WTC11 (cell line): Measurements from ENCODE around the gene TTI1.
A peak's percentile ranks its signal among the peaks of the same experiment; 100 is the strongest.

Experiments used
- CREM ChIP-seq: sonication (generic); formaldehyde crosslinking; IDR thresholded peaks from 2 replicates; pipeline ENCODE4 v1.8.1; 2022; ENCODE audit warnings: mild to moderate bottlenecking, missing genetic modification reagents, moderate library complexity
- GABPB1 ChIP-seq: sonication (generic); formaldehyde crosslinking; IDR thresholded peaks from 2 replicates; pipeline ENCODE4 v1.8.1; 2023; ENCODE audit warnings: mild to moderate bottlenecking, missing genetic modification reagents
- IRF1 ChIP-seq: sonication (generic); formaldehyde crosslinking; IDR thresholded peaks from 2 replicates; pipeline ENCODE4 v1.8.0; 2023; ENCODE audit warnings: missing genetic modification reagents
- IRF2 ChIP-seq: sonication (generic); formaldehyde crosslinking; IDR thresholded peaks from 2 replicates; pipeline ENCODE4 v1.8.0; 2022; ENCODE audit warnings: low read depth, missing genetic modification reagents, borderline replicate concordance
- NFYB ChIP-seq: sonication (generic); formaldehyde crosslinking; conservative IDR thresholded peaks from 2 replicates; pipeline ENCODE4 v1.8.0; 2022; ENCODE audit warnings: low read depth, missing genetic modification reagents
- NR3C1 ChIP-seq: sonication (generic); formaldehyde crosslinking; conservative IDR thresholded peaks from 2 replicates; pipeline ENCODE4 v1.8.1; 2023; ENCODE audit warnings: low read depth, mild to moderate bottlenecking, missing genetic modification reagents
- OVOL2 ChIP-seq: fragments of 250-450 bp; sonication (Bioruptor Pico); IDR thresholded peaks from 2 replicates; pipeline ENCODE4 v1.9.0; 2021; ENCODE audit warnings: mild to moderate bottlenecking, borderline replicate concordance
- SP1 ChIP-seq: sonication (generic); formaldehyde crosslinking; conservative IDR thresholded peaks from 2 replicates; pipeline ENCODE4 v1.8.1; 2022; ENCODE audit warnings: missing genetic modification reagents
- ZNF121 ChIP-seq: sonication (generic); formaldehyde crosslinking; IDR thresholded peaks from 2 replicates; pipeline ENCODE4 v1.8.0; 2023; ENCODE audit warnings: missing genetic modification reagents
- TF ChIP-seq, protein P1 (sequence below): fragments of 200-600 bp; IDR thresholded peaks from 2 replicates; pipeline ENCODE4 v1.8.0; 2022; ENCODE audit warnings: antibody characterized with exemption
- TF ChIP-seq, protein P2 (sequence below): sonication (generic); formaldehyde crosslinking; IDR thresholded peaks from 2 replicates; pipeline ENCODE4 v1.8.0; 2023; ENCODE audit warnings: missing genetic modification reagents, mild to moderate bottlenecking, borderline replicate concordance
- TF ChIP-seq, protein P3 (sequence below): sonication (generic); formaldehyde crosslinking; IDR thresholded peaks from 2 replicates; pipeline ENCODE4 v1.8.0; 2022; ENCODE audit warnings: missing genetic modification reagents

DNA sequence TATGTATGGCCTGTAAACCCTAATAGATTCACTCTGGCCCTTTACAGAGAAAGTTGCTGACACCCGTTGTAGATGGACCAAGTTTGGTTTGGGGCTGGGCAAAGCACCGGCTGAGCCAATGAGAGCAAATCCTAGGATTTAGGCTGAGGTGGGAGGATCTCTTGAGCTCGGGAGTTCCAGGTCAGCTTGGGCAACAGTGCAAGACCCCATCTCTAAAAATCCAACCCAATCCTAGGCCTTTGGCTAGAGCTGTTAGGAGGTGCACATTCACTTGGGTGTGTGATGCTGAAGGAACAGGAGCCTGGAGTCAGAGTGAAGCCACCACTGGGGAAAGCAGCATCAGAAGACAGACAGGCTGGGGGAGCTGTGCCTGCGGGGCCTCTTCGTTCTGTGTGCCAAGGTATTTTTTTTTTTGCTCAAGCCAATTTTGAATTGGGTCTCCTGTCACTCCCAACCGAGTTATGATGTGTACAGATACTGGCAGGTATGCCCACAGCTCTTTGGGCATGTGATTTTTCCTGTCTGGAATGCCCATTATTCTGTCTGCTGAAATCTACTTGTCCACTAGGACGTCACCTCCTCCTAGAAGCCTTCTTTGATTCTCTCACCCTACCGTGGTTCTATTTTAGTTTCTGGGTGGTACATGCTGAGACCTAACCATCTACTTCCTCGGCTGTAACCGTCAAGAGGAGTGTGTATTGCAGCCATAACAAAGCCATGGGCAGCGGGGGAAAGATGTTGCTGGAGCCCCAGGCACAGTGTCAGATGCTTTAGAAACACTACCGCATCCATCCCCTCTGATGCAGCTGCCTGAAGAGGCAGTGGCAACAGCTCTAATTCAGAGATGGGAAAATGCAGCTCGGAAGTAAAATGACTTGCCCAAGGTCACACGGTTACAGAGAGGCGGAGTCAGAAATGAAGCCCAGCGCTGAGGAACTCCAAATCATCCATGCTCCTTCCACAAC lies 54.0 kb downstream of the TTI1 start:
- no peak for TF ChIP-seq IRF1 (CRISPR knock-in tag)
- TF ChIP-seq, protein P1, sequence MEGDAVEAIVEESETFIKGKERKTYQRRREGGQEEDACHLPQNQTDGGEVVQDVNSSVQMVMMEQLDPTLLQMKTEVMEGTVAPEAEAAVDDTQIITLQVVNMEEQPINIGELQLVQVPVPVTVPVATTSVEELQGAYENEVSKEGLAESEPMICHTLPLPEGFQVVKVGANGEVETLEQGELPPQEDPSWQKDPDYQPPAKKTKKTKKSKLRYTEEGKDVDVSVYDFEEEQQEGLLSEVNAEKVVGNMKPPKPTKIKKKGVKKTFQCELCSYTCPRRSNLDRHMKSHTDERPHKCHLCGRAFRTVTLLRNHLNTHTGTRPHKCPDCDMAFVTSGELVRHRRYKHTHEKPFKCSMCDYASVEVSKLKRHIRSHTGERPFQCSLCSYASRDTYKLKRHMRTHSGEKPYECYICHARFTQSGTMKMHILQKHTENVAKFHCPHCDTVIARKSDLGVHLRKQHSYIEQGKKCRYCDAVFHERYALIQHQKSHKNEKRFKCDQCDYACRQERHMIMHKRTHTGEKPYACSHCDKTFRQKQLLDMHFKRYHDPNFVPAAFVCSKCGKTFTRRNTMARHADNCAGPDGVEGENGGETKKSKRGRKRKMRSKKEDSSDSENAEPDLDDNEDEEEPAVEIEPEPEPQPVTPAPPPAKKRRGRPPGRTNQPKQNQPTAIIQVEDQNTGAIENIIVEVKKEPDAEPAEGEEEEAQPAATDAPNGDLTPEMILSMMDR = no peak
- TF ChIP-seq IRF2 = no peak
- TF ChIP-seq GABPB1 = no peak
- TF ChIP-seq OVOL2 = no peak
- no peak for TF ChIP-seq CREM (CRISPR knock-in tag)
- TF ChIP-seq NR3C1 (CRISPR knock-in tag) = no peak
- no peak for TF ChIP-seq SP1 (CRISPR knock-in tag)
- TF ChIP-seq, protein P2, sequence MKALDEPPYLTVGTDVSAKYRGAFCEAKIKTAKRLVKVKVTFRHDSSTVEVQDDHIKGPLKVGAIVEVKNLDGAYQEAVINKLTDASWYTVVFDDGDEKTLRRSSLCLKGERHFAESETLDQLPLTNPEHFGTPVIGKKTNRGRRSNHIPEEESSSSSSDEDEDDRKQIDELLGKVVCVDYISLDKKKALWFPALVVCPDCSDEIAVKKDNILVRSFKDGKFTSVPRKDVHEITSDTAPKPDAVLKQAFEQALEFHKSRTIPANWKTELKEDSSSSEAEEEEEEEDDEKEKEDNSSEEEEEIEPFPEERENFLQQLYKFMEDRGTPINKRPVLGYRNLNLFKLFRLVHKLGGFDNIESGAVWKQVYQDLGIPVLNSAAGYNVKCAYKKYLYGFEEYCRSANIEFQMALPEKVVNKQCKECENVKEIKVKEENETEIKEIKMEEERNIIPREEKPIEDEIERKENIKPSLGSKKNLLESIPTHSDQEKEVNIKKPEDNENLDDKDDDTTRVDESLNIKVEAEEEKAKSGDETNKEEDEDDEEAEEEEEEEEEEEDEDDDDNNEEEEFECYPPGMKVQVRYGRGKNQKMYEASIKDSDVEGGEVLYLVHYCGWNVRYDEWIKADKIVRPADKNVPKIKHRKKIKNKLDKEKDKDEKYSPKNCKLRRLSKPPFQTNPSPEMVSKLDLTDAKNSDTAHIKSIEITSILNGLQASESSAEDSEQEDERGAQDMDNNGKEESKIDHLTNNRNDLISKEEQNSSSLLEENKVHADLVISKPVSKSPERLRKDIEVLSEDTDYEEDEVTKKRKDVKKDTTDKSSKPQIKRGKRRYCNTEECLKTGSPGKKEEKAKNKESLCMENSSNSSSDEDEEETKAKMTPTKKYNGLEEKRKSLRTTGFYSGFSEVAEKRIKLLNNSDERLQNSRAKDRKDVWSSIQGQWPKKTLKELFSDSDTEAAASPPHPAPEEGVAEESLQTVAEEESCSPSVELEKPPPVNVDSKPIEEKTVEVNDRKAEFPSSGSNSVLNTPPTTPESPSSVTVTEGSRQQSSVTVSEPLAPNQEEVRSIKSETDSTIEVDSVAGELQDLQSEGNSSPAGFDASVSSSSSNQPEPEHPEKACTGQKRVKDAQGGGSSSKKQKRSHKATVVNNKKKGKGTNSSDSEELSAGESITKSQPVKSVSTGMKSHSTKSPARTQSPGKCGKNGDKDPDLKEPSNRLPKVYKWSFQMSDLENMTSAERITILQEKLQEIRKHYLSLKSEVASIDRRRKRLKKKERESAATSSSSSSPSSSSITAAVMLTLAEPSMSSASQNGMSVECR = no peak
- TF ChIP-seq ZNF121 (CRISPR knock-in tag) = 0 out of 2 replicates have a peak, but pooled peaks have one; percentile 26
- no peak for TF ChIP-seq NFYB (CRISPR knock-in tag)
- TF ChIP-seq, protein P3, sequence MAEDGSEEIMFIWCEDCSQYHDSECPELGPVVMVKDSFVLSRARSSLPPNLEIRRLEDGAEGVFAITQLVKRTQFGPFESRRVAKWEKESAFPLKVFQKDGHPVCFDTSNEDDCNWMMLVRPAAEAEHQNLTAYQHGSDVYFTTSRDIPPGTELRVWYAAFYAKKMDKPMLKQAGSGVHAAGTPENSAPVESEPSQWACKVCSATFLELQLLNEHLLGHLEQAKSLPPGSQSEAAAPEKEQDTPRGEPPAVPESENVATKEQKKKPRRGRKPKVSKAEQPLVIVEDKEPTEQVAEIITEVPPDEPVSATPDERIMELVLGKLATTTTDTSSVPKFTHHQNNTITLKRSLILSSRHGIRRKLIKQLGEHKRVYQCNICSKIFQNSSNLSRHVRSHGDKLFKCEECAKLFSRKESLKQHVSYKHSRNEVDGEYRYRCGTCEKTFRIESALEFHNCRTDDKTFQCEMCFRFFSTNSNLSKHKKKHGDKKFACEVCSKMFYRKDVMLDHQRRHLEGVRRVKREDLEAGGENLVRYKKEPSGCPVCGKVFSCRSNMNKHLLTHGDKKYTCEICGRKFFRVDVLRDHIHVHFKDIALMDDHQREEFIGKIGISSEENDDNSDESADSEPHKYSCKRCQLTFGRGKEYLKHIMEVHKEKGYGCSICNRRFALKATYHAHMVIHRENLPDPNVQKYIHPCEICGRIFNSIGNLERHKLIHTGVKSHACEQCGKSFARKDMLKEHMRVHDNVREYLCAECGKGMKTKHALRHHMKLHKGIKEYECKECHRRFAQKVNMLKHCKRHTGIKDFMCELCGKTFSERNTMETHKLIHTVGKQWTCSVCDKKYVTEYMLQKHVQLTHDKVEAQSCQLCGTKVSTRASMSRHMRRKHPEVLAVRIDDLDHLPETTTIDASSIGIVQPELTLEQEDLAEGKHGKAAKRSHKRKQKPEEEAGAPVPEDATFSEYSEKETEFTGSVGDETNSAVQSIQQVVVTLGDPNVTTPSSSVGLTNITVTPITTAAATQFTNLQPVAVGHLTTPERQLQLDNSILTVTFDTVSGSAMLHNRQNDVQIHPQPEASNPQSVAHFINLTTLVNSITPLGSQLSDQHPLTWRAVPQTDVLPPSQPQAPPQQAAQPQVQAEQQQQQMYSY (CRISPR knock-in tag) = no peak
